GM18507 (cell line): ENCODE data around the gene RSRC1.
"Not testable (repeated sequence)": the region's sequence is repeated elsewhere in the genome, so short reads cannot be mapped to it uniquely, and the experiment has no call there.

Source experiments
- DNase-seq: peaks from one replicate; pipeline ENCODE4 v3.0.0; 2011; ENCODE audit warnings: low read depth; ENCODE audit not compliant: insufficient read length; ENCODE audit errors: extremely low spot score
- FAIRE-seq: peaks from 2 replicates; lab custom pipeline; 2011; peaks lifted over from hg19 to GRCh38; lab: Jason Lieb, UNC

Gene RSRC1

DNA sequence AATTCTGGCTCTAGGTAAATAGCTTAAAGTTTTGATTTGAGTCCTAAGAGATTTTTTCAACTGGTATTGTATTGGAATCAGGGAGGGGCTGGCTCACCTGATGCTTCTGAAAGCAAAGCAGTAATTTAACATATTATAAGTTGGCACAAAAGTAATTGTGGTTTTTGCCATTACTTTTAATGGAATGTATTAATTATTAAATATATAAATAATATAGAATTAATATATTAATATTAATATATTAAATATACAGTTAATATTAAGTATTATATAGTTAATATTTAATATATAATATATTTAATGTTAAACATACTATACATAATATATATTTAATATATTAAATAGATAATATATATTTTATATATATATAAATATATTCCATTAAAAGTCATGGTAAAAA lies 10.4 kb downstream of the RSRC1 start:
- FAIRE-seq = no peak

DNA sequence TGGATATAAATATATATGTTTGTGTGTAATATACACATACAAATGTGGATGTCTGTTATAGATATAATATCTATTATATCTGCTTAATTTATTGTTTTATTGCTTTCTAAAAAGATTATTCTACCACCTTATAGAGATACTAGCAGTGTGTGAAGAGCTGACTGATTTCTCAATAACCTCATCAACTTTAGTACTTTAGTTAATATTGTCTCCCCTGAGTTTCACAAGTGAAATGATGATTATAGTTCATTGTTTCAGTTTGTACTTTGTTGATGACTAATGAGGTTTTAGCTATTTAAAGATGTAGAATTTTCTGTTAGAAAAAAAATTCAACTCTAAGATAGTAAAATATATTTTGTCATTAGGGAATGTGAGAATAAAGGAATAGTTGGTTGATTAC lies 11.4 kb downstream of the RSRC1 start:
- FAIRE-seq = peak; percentile 36
- DNase-seq = no peak

More for the DNA sequence above, 10.4 kb downstream of the RSRC1 start:
- DNase-seq = no peak

GRCh38 chr3:158122721-158123120 lies 12.8 kb downstream of the RSRC1 start:
- FAIRE-seq, DNase-seq: not testable (repeated sequence)

DNA sequence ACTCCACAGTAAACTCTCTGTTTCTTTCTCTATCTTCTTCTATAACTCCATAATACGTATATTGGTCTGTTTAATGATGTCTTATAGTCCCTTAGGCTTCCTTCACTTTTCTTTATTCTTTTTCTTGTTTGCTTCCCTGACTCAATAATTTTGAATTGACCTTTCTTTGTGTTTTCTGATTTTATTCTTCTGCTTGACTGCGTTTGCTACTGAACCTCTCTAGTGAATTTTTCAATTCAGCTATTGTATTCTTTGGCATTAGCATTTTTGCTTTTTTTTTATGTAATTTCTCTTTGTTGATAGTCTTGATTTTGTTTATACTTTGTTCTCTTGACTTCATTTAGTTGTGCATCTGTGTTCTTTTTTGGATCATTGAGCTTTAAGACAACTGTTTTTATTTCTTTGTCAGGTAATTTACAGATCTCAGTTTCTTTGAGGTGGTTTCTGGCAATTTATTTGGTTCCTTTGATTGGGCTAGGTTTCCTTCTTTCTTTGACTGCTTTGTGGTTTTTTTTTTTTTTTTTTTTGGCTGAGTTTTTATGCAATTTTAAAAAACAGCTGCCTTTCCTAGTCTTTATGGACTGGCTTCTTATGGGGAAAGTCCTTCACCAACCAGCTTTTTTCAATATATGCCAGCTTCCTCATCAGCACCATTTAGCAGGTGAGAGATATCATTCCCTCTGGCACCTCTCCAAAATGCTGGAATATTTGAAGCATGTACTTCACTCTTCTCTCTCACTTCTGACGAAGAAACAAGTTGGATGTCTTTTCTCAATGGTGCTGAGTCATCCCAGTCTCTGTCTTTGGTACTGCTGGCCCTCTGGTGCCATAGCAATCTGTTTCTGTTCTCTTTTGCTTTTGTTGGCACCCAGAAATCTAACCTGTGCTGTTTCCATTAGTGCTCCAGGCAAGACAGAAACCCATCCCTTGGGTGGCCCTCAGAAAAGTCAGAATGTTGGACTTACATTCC lies 17.6 kb downstream of the RSRC1 start:
- DNase-seq (no peak), FAIRE-seq (no peak)

- FAIRE-seq (no peak), DNase-seq (no peak)
Measured at GRCh38 chr3:158128755-158129154, 18.9 kb downstream of the RSRC1 start.

GRCh38 chr3:158134363-158134762 lies 24.5 kb downstream of the RSRC1 start:
- FAIRE-seq (no peak), DNase-seq (no peak)

- FAIRE-seq (no peak), DNase-seq (no peak)
Measured at GRCh38 chr3:158140396-158140795, 30.5 kb downstream of the RSRC1 start.

GRCh38 chr3:158148218-158148617 lies 38.3 kb downstream of the RSRC1 start:
- FAIRE-seq (no peak), DNase-seq (no peak)

DNA sequence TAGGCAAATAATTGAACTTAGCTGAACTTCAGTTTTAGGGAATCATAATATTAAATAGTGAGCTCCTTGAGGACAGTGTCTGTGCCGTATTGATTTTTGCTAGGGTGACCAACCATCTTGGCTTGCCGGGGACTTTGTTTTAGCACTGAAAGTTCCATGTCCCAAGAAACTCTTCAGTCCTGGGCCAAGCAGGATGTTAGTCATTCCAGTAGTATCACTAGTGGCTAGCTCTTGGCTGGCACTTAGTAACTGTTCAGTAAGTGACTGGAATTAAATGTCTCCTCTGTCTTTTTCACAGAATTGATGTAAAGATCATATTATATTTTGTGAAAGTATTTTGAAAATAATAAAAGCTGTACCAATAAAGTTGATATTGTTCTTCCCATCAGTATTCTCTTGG lies 42.3 kb downstream of the RSRC1 start:
- FAIRE-seq (peak; percentile 52), DNase-seq (no peak)

GRCh38 chr3:158158969-158159368 lies 49.1 kb downstream of the RSRC1 start:
- DNase-seq (no peak), FAIRE-seq (no peak)

GRCh38 chr3:158159714-158160113 lies 49.8 kb downstream of the RSRC1 start:
- DNase-seq (no peak), FAIRE-seq (no peak)

GRCh38 chr3:158160958-158161357 lies 51.1 kb downstream of the RSRC1 start:
- FAIRE-seq (no peak), DNase-seq (no peak)

GRCh38 chr3:158165141-158165655 lies 55.3 kb downstream of the RSRC1 start:
- FAIRE-seq (no peak), DNase-seq (no peak)

- no peak for DNase-seq
- no peak for FAIRE-seq
Measured at GRCh38 chr3:158165730-158166129, 55.8 kb downstream of the RSRC1 start.

DNA sequence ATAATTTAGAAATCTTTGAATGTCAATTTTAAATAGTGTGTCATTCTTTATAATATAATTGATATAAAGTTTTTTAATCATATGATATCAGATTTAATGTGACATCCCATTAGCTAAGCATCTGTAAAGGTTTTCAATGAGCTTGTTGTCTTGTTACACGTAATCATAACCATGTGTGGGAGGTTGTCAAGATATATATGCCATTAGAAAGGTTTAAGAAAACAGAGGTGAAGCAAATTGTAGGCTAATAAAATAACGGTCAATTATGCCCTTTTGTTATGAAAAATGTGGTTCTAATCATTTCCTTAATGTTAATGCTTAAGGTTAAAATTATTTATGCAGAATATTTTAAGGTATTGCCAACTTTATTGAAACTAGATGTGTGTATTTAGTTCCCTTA lies 56.3 kb downstream of the RSRC1 start:
- DNase-seq = no peak
- FAIRE-seq = no peak

GRCh38 chr3:158167737-158168557 lies 58.1 kb downstream of the RSRC1 start:
- FAIRE-seq (no peak), DNase-seq (no peak)

DNA sequence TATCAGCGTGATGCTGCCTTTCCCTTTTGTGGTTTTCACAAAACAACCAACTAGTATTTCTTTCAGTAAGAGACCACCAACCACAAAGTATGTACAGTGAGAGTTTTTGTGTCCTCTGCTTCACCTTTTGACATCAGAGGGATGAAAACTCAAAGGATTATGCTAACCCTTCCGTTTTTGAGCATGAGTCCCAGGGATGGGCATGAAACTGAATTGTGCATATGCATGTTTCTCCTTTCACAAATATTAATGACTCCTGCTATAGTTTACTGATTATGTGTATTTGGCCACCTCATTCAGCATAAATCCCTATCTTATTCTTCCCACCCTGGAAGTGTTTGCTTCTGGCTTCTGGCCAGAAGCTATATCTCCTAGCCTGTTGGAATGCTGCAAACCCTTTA lies 59.2 kb downstream of the RSRC1 start:
- DNase-seq = no peak
- no peak for FAIRE-seq

DNA sequence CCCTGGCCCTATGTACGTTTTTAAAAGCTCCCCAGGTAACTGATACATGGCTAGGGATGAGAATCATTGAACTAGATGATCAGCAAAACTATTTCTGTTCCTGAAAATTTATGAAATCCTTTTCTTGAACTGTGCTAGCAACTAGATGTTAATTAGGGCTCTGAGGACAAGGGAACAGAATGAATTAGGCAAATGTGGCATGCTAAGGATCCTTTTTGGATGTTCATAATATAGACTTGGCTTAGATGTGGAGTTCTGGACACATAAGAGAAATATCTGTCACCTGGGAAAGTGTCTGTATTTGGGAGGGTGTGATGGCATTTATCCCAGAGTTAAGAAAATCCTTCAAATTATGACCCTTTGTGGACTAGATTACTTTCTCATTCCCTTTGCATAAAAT lies 71.2 kb downstream of the RSRC1 start:
- no peak for DNase-seq
- no peak for FAIRE-seq

- DNase-seq = no peak
- no peak for FAIRE-seq
Measured at GRCh38 chr3:158185711-158186110, 75.8 kb downstream of the RSRC1 start.

- no peak for FAIRE-seq
- no peak for DNase-seq
Measured at GRCh38 chr3:158200955-158201354, 91.1 kb downstream of the RSRC1 start.
